ENCODE measurements around the gene CSNK1A1.

GRCh38 chr5:149593370-149593769 is 42.1 kb upstream of the CSNK1A1 start:
- no peak for TF ChIP-seq CTCF (IDR thresholded peaks at IDR 0.05 in 2 of 3, conservative IDR thresholded peaks at IDR 0.05 in 1 of 3; ENCODE audit: borderline replicate concordance in 1 of 3, insufficient read depth in 1 of 3, low read depth in 2 of 3, low read length in 2 of 3)
- TF ChIP-seq EGR1 (IDR thresholded peaks at IDR 0.05; ENCODE audit: low read depth): no peak
- no peak for TF ChIP-seq POLR2AphosphoS5 (IDR thresholded peaks at IDR 0.05; ENCODE audit: low read depth, low read length)
- no peak for TF ChIP-seq EZH2phosphoT487 (IDR thresholded peaks at IDR 0.05; ENCODE audit: borderline replicate concordance)
- no peak for TF ChIP-seq SP1 (IDR thresholded peaks at IDR 0.05; ENCODE audit: low read depth)
